HL-60/S4 (cell line): ENCODE data around the gene ZNF493.

ENCODE experiments used
- in situ Hi-C: fragments of 300-500 bp; cut with MboI; formaldehyde crosslinking; loops from 2 replicates; pipeline ENCODE4 v1.14.3; 2022; ENCODE audit warnings: low sequenced_read_pairs

ZNF493 gene

DNA sequence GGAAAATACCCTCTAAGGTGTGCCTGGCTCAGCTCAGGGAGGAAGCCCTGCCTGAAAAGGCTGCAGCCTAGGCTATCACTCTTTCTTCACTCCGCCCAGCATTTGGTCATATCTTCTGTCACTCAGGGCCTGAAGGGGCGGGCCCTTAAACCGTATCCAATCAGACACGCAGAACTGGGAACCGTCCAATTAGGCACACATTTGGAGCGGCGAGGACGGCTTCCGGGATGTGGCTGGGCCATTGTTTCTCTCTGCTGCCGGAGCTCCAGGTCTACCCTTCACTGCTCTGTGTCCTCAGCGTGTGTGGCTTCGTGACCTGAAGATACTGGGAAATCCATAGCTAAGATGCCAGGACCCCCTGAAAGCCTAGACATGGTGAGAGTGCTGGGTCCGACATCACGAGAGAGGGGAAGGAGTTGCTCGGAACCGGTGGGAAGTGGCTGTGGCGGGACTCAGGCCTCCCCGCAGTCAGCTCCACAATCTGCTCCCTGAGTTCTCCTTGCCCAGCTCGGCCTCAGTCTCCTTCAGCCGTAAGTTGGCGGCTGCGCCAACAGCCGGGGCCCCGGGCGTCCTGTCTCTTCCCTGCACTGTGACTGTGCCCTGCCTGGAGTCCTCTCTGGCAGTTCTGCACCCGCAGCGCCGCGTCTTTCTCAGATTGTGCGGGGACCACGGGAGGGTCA, at the start of gene ZNF493:
TSS of gene ZNF493 (plus strand) at position 241 of the 680 bp plus-strand sequence. CDS start at position 346, 105 bp downstream.
- in situ Hi-C loops = no loop called here

DNA sequence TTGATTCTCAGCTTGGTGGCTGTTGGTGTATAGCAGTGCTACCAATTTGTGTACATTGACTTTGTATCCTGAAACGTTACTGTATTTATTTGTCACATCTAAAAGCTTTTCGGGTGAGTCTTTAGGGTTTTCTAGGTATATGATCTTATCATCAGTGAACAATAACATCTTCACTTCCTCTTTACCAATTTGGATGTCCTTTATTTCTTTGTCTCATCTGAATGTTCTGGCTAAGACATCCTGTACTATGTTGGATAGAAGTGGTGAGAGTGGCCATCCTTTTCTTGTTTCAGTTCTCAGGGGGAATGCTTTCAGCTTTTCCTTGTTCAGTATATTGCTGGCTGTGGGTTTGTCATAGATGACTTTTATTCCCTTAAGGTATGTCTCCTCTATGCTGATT, 44.1 kb upstream of the ZNF493 start:
- in situ Hi-C loops = no loop called here

DNA sequence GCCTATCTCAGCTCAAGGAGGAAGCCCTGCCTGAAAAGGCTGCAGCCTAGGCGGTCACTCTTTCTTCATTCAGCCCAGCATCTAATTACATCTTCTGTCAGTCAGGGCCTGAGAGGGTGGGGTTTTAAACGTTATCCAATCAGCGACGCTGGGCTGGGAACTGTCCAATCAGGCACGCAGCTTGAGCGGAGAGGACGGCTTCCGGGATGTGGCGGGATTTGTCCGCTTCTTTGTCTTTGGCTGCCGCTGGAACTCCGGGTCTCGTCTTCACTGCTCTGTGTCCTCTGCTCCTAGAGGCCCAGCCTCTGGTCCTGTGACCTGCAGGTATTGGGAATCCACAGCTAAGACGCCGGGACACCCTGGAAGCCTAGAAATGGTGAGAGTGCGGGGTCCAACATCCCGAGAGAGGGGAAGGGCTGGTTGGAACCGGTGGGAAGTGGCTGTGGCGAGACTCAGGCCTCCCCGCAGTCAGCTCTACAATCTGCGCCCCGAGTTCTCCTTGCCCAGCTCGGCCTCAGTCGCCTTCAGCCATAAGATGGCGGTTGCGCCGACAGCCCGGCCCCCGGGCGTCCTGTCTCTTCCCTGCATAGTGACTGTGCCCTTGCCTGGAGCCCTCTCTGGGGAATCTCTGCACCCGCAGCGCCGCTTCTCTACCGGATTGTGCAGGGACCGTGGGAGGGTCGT, 38.0 kb upstream of the ZNF493 start, which contains the start of gene ZNF738:
TSS of gene ZNF738 (plus strand) at position 233 of the 684 bp plus-strand sequence. CDS start at position 374, 141 bp downstream.
- in situ Hi-C loops = no loop called here

DNA sequence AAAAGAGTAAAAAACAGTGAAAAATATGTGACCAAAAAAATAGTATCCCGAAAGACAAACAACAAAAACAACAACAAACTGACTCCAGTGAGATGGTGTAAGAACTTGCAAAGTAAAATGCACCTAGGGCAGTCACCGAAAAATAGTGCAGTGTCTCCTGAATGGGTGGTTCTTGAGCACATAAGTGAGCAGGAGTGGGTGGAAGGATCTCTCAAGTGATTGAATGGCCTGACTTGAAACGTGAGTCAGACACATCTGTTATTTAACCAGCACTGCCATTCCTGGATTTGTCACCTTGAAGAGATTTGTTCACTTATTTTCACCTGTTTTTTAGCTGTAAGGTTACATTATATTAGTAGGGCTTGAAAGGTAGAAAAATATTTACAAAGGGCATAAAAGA, 34.6 kb upstream of the ZNF493 start:
- in situ Hi-C loops = no loop called here

DNA sequence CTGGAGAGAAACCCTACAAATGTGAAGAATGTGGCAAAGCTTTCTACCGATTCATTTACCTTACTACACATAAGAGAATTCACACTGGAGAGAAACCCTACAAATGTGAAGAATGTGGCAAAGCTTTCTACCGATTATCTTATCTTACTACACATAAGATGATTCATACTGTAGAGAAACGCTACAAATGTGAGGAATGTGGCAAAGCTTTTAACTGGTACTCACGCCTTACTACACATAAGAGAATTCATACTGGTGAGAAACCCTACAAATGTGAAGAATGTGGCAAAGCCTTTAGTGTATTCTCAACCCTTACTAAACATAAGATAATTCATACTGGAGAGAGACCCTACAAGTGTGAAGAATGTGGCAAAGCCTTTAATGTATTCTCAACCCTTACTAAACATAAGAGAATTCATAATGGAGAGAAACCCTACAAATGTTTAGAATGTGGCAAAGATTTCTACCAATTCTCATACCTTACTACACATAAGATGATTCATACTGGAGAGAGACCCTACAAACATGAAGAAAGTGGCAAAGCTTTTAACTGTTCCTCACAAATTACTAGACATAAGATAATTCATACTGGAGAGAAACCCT, 12.9 kb upstream of the ZNF493 start:
- in situ Hi-C loops = no loop called here

DNA sequence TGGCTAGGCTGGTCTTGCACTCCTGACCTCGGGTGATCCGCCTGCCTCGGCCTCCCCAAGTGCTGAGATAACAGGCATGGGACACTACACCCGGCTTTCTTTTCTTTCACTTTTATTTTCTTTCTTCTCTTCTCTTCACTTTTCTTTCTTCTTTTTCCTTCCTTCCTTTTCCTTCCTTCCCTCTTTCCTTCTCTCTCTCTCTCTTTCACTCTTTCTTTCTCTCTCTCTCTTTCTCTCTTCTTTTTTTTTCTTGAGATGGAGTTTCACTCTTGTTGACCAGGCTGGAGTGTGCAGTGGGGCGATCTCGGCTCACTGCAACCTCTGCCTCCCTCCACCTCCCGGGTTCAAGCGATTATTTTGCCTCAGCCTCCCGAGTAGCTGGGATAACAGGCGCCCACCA, 812 bp upstream of the ZNF493 start:
- in situ Hi-C loops = no loop called here

DNA sequence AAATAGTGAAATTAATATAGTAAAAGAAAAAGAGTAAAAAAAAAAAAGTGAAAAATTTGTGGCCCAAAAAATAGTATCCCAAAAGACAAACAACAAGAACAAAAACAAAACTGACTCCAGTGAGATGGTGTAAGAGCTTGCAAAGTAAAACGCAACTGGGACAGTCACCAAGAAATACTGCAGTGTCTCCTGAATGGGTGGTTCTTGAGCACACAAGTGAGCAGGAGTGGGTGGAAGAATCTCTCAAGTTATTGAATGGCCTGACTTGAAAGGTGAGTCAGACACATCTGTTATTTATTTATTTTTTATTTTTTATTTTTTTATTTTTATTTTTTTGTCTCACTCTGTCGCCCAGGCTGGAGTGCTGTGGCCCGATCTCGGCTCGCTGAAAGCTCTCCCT, 1.9 kb downstream of the ZNF493 start:
- in situ Hi-C loops = no loop called here

DNA sequence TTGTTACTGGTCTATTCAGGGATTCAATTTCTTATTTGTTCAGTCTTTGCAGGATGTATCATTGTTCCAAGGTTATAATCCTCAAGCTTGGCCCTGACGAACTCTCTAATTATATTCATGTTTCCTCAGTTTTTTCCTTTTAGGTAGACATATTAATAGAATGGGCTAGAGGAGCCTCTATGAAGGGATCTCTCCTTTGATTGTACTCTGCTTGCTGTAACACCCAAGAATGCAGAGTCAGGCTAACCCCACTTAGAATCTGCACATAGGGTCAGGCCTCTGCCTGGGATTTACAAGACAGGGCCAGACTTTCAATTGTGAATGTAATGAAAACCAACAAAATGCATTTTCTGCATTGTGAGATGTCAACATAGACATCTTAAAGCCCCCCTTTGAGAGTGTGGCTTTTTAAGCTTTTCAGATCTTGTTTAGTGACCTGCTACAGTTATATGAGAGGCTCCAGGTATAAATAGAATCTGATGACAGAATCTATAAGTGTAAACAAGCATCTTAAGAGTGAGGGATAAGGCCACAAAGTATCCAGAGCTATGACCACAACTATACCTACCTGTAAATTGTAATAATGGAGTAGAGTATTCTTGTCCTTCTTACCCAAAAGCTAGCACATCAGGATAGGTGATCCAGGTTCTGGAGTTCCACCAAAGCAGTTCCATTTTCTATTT, 5.5 kb downstream of the ZNF493 start:
- in situ Hi-C loops = no loop called here

DNA sequence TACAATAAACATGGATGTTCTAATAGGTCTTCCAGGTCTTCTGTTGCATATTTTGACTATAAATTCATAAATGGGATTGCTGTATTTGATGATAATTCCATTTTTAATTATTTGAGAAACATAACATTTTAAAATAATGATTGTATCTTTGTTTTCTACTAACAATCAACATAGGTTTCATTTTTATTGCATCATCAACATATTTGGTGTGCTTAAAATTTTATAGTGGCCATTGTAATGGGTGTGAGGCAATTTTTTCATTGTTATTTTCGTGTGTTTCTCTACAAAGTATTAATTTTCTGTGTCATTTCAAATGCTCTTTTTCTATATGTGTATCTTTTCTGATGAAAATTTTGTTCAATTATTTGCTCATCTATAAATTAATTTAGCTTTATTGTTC, 13.2 kb downstream of the ZNF493 start:
- in situ Hi-C loops = no loop called here

DNA sequence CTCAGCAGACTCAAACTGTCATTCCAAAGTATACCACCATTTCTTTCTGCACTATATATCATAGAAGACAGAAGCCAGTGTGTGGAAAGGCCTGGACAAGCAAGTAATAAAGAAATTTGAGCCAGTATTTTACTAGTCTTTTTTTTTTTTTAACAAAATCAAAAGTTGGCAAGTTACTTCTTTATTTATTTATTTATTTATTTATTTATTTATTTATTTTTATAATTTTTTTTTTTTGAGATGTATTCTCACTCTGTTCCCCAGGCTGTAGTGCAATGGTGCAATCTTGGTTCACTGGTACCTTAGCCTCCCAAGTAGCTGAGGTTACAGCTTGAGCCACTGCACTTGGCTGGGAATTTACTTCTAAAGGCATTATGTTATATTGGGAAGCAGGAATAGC, 25.3 kb downstream of the ZNF493 start:
- in situ Hi-C loops = no loop called here

DNA sequence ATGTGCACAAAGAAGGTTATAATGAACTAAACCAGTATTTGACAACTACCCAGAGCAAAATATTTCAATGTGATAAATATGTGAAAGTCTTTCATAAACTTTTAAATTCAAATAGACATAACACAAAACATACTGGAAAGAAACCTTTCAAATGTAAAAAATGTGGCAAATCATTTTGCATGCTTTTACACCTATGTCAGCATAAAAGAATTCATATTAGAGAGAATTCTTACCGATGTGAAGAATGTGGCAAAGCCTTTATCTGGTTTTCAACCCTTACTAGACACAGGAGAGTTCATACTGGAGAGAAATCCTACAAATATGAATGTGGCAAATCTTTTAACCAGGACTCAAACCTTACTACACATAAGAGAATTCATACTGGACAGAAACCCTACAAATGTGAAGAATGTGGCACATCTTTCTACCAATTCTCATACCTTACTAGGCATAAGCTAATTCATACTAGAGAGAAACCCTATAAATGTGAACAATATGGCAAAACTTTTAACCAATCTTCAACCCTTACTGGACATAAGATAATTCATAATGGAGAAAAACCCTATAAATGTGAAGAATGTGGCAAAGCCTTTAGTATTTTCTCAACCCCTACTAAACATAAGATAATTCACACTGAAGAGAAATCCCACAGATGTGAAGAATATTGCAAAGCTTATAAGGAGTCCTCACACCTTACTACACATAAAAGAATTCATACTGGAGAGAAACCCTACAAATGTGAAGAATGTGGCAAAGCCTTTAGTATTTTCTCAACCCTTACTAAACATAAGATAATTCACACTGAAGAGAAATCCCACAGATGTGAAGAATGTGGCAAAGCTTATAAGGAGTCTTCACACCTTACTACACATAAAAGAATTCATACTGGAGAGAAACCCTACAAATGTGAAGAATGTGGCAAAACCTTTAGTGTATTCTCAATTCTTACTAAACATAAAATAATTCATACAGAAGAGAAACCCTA, 26.4 kb downstream of the ZNF493 start:
- in situ Hi-C loops = no loop called here

DNA sequence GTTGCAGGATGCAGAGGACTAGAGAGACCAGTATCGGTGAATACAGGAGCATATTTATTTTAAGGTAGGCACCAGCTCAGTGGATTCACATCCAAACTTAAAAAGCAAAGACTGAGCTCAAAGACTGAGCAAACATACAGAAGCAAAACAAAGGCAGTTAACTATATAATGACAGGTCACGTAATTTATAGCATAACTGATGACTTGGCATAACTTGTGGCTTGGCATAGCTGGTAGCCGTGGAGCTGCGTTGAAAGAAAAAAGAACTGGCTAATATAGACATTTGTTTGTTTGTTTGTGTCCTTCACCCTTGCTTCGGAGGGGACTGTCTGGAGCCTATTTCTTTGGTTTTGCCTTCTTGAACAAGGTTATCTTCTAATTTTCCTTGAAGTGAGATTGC, 33.7 kb downstream of the ZNF493 start:
- in situ Hi-C loops = no loop called here

DNA sequence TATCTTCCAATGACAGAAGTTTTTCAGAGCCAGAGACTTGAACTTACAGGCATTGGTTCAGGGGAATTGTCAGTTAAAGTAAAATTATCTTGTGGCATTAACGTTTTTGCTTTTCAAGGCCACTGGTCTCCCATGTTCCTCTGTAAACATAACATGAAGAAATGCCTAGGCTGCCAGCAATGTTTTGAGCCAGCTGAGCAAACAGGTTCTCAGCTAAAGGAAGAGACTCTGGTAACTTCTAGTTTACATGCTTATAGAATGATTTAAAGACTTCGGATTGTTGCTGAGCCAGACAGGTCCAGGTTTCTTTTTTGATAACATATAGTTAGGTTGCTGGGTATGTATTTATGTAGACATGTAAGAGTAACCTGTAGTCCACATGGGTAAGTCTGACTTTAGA, 35.7 kb downstream of the ZNF493 start:
- in situ Hi-C loops = no loop called here

DNA sequence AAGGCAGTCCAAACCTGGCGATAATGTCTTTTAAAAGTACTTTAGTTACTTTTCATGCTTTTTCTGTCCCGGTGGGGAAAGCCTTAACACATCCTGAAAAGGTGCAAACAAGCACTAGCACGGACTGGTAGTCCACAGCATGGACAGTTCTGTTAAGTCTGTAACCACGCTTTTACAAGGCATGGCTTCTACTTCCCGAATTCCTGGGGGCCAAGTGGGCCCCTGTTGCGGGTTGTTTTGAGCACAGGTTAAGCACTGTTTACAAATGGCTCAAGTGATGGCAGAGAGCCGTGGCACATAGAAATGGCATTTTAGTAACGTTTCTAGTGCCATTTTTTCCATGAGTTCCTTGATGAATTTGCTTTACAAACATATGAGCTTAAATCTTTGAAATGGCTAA, 37.6 kb downstream of the ZNF493 start:
- in situ Hi-C loops = no loop called here

DNA sequence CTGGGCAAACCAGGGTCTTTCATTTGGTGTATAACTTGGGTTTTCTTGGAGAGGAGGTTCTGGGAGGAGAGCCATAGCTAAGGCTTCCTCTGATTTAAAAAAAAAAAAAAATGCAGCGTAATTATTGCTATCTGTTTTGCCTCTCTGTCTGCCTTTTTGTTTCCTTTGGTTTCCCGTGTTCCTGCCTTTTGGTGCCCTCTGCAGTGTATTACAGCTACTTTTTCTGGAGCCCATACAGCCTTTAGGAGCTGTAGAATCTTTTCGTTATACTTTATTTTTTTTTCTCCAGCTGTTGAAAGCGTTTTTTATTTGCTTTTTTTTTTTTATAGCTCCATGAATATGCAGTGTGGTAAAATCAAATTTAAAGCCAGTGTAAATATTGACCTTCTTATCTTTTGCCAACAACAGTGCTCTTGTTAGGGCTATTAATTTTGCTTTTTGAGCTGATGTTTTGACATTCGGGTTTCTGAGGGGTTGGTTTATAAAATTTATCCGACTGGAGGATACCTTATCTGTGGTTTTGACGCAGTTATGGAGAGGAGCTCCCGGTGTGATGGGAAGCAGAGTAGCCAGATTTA, 38.1 kb downstream of the ZNF493 start:
- in situ Hi-C loops = no loop called here

DNA sequence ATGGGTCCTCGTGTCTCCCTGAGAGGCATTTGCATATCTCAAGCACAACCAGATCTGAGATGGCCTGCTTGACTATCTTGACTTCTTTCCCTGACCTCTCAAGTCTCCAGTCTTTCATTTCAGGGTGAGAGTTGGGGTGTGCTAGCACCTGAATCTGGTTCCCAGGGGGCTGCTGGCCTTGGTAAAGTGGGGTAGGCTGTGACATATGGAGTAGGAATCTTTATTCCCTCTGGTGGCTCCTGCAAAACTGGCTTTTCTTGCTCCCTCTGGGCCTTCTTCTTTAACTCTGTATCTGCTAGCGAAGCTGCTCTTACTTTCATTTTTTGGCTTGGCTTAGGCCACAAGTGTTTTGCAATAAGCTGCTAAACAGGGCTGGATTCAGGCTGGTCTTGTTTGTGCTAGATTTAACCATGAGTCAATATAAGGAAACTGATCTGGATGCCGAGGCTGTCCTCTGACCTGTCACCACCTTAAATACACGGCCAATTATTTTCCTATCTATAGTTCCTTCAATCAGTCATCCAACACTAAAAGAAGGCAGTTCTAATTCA, 42.3 kb downstream of the ZNF493 start:
- in situ Hi-C loops = no loop called here

DNA sequence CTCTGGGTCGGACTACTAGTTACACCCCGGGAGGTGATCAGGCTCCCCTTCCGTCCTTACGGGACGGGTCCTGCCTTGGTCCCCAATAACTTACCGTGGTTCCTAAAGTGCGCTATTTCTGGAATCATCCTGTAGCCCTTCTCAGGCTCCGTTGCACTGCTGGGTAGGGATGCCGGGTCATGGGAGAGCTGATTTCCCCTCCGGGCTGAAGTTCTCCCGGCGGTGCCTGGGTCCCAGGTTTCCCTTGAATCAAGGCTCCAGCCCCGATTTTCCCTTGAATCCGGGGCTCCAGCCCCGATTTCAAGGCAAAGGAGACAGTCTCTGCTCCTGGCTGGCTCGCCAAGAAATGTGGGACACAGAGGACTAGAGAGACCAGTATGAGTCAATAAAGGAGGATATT, 43.4 kb downstream of the ZNF493 start:
- in situ Hi-C loops = no loop called here

DNA sequence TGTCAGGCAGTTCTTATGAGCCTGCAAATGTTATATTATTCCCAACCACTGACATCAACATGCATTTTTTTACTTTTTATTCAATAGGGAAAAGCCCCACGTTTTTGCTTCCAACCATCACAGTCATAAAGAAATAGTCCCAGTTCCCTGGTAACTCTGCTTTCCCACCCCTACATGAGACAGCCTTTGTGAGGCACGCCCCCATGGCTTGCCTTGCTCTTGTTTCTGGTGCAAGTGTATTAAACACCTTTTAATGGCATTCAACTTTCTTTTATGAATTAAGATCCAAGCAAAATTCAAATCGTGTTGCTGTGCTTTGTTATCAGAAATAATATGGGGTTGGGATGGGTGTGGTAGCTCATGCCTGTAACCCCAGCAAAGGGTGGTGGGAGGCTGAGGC, 54.3 kb downstream of the ZNF493 start:
- in situ Hi-C loops = no loop called here

DNA sequence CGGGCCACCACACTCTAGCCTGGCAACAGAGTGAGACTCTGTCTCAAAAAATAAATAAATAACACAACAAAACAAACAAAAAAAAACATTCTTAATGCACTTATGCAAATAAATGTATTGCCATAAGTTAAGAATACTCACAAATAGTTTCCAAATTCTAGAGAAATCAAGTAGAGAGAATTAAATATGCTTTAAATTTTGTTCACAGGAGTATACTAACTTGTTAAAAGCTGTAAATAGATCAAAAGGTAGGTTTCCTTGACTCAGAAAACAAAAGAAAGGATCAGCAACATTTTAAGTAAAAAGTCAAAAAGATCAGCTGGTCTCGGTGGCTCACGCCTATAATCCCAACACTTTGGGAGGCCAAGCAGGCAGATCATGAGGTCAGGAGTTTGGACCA, 58.0 kb downstream of the ZNF493 start:
- in situ Hi-C loops = no loop called here

DNA sequence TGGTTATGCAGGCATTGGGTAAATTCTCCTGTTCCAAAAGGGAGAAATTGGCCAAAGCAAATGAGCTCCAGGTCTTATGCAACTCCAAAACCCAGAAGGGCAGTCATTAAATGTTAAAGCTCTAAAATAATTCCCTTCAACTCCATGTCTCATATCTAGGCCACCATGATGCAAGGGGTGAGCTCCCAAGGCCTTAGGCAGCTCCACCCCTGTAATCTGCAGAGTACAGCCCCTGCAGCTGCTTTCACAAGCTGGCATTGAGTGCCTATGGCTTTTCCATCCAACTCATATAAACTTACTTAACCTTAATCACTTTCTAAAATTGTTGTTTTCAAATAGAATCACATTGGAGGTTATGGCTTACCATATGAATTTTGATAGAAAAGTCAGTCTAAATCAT, 63.8 kb downstream of the ZNF493 start:
- in situ Hi-C loops = no loop called here
